Transverse colon (tissue), 4 donors: Measurements from ENCODE around the gene HASPIN.

ENCODE experiments used
- POLR2A ChIP-seq: fragments of 450-650 bp; IDR thresholded peaks from one replicate; pipeline ENCODE4 v1.6.1; 2016; ENCODE audit warnings: antibody characterized with exemption, mild to moderate bottlenecking, moderate library complexity
- POLR2AphosphoS5 ChIP-seq, 3 donors: sonication (generic); formaldehyde crosslinking; IDR thresholded peaks; one replicate each; pipeline ENCODE4 v1.6.1; 2016; ENCODE audit warnings: antibody characterized with exemption in 3 of 3
- TF ChIP-seq, protein P1 (sequence below), 5 experiments: fragments of 200-600 bp in 3 of 5; fragments of 450-650 bp in 2 of 5; sonication (generic) in 3 of 5; IDR thresholded peaks; 1 replicate in 2 of 5; 2 replicates in 3 of 5; pipeline ENCODE4 v1.5.1; 2016 to 2017; ENCODE audit warnings: antibody characterized with exemption in 5 of 5, inconsistent platforms in 3 of 5, mild to moderate bottlenecking in 2 of 5, moderate library complexity in 1 of 5

DNA sequence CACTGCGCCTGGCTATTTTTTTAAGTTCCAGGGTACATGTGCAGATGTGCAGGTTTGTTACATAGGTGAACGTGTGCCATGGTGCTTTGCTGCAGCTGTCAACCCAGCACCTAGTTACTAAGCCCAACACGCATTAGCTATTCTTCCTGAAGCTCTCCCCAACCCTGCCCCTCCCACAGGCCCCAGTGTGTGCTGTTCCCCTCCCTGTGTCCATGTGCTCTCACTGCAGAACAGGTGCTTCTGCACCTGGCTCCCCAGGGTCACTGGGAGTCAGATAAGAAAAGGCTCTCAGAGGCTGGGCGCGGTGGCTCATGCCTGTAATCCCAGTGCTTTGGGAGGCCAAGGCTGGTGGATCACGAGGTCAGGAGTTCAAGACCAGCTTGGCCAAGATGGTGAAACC, 6.2 kb downstream of the HASPIN start:
- peak in 1 of 3 donors; percentile 10 for TF ChIP-seq POLR2AphosphoS5 (IDR thresholded peaks at IDR 0.05)
- TF ChIP-seq, protein P1, sequence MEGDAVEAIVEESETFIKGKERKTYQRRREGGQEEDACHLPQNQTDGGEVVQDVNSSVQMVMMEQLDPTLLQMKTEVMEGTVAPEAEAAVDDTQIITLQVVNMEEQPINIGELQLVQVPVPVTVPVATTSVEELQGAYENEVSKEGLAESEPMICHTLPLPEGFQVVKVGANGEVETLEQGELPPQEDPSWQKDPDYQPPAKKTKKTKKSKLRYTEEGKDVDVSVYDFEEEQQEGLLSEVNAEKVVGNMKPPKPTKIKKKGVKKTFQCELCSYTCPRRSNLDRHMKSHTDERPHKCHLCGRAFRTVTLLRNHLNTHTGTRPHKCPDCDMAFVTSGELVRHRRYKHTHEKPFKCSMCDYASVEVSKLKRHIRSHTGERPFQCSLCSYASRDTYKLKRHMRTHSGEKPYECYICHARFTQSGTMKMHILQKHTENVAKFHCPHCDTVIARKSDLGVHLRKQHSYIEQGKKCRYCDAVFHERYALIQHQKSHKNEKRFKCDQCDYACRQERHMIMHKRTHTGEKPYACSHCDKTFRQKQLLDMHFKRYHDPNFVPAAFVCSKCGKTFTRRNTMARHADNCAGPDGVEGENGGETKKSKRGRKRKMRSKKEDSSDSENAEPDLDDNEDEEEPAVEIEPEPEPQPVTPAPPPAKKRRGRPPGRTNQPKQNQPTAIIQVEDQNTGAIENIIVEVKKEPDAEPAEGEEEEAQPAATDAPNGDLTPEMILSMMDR (IDR thresholded peaks at IDR 0.05) = no peak
- no peak for TF ChIP-seq POLR2A
